H1 (cell line): ENCODE measurements around the gene HSD17B1. TPM values are rescaled to one million over a fixed set of nuclear protein-coding genes. Genes with fewer than 3 reads are reported as not detected.

Source experiments
- CHD1 ChIP-seq: IDR thresholded peaks from 2 replicates; pipeline ENCODE4 v1.6.1; 2012; ENCODE audit warnings: low read depth, low read length, improper control_type of control experiment
- HDAC2 ChIP-seq, 2 experiments: fragments of 300-600 bp in 1 of 2; sonication (generic) in 1 of 2; IDR thresholded peaks; 2 replicates each; pipeline ENCODE4 v1.6.1; 2011 to 2012; ENCODE audit warnings: low read depth in 2 of 2, low read length in 2 of 2, mild to moderate bottlenecking in 2 of 2, moderate library complexity in 2 of 2, borderline replicate concordance in 1 of 2, inconsistent platforms in 1 of 2
- KDM1A ChIP-seq: fragments of 200-600, 300-600 bp; sonication (generic); IDR thresholded peaks from 2 replicates; pipeline ENCODE4 v1.7.1; 2016; ENCODE audit warnings: mild to moderate bottlenecking, low read length, borderline replicate concordance
- MAFK ChIP-seq: IDR thresholded peaks from 2 replicates; pipeline ENCODE4 v1.6.1; 2012; ENCODE audit warnings: low read depth, mild to moderate bottlenecking, improper control_type of control experiment, low read length
- RAD21 ChIP-seq, 2 experiments: IDR thresholded peaks in 1 of 2; conservative IDR thresholded peaks in 1 of 2; 2 replicates each; pipeline ENCODE4 v1.6.1; 2011; ENCODE audit warnings: low read depth in 2 of 2, low read length in 2 of 2, improper control_type of control experiment in 1 of 2, inconsistent platforms in 1 of 2, mild to moderate bottlenecking in 1 of 2, moderate library complexity in 1 of 2
- TAF1 ChIP-seq: IDR thresholded peaks from 2 replicates; pipeline ENCODE4 v1.6.1; 2011; ENCODE audit warnings: mild to moderate bottlenecking, low read depth, low read length
- TEAD4 ChIP-seq: IDR thresholded peaks from 2 replicates; pipeline ENCODE4 v1.6.1; 2012; ENCODE audit warnings: low read depth, low read length, inconsistent platforms, mixed read lengths
- polyA plus RNA-seq, 7 experiments: library from polyadenylated mRNA; depleted of rRNA in 3 of 7; stranded (reverse) in 5 of 7; unstranded in 2 of 7; fragments of >200 nt in 5 of 7; fragments of 200-250 nt in 2 of 7; gene quantifications; 1 replicate in 5 of 7; 2 replicates in 1 of 7; 4 replicates in 1 of 7; pipeline versions ENCODE4 v1.2.1 to v1.2.3, GENCODE V29; 2011 to 2013; ENCODE audit warnings: missing spikeins in 2 of 7, mixed read lengths in 2 of 7
- total RNA-seq: library from RNA; stranded (reverse); fragmentation: NEBNext Ultra II Directional; extraction: Animal tissue kit (Norgen Biotek cat#: 25700); gene quantifications from 2 replicates; pipeline ENCODE4 v1.2.1, GENCODE V29; 2021
- TF ChIP-seq, protein P1 (sequence below): IDR thresholded peaks from 2 replicates; pipeline ENCODE4 v1.6.1; 2012; ENCODE audit warnings: low read length, inconsistent platforms

Gene HSD17B1
- total and polyA plus RNA-seq, 2 of the 8 experiments (the other 6 are each of a cell fraction or from before 2014, with no cell fraction given), result 0.88 to 1.0 TPM

GRCh38 chr17:42509841-42510240, 42.9 kb upstream of the HSD17B1 start (continued):
- TF ChIP-seq TAF1, result no peak
- TF ChIP-seq HDAC2 (IDR thresholded peaks at IDR 0.05; ENCODE audit: borderline replicate concordance in 1 of 2, low read depth in 2 of 2, low read length in 2 of 2), result no peak
- no peak for TF ChIP-seq RAD21 (IDR thresholded peaks at IDR 0.05 in 1 of 2, conservative IDR thresholded peaks at IDR 0.05 in 1 of 2; ENCODE audit: low read depth in 2 of 2, low read length in 2 of 2)
- no peak for TF ChIP-seq CHD1
- TF ChIP-seq, protein P1, sequence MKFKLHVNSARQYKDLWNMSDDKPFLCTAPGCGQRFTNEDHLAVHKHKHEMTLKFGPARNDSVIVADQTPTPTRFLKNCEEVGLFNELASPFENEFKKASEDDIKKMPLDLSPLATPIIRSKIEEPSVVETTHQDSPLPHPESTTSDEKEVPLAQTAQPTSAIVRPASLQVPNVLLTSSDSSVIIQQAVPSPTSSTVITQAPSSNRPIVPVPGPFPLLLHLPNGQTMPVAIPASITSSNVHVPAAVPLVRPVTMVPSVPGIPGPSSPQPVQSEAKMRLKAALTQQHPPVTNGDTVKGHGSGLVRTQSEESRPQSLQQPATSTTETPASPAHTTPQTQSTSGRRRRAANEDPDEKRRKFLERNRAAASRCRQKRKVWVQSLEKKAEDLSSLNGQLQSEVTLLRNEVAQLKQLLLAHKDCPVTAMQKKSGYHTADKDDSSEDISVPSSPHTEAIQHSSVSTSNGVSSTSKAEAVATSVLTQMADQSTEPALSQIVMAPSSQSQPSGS, result no peak
- TF ChIP-seq MAFK, result no peak
- TF ChIP-seq KDM1A, result no peak
- no peak for TF ChIP-seq TEAD4
